SK-N-SH (cell line): Measurements from ENCODE around the gene ST7. TPM values are rescaled to one million over a fixed set of nuclear protein-coding genes. Genes with fewer than 3 reads are reported as not detected.

Experiments
- CTCF ChIA-PET: fragments of 300-600, 350-600 bp; formaldehyde crosslinking; extraction: SDS; loops from one replicate; lab custom pipeline; 2021; lab: Yijun Ruan, JAX
- POLR2A ChIA-PET: fragments of 350-600 bp; sonication (Branson Sonifier 250); formaldehyde crosslinking; extraction: SDS; loops from one replicate; lab custom pipeline; 2020; ENCODE audit warnings: antibody characterized with exemption, inconsistent platforms; lab: Yijun Ruan, JAX
- DNase-seq: peaks from one replicate; pipeline ENCODE4 v3.0.0; 2012
- H2AFZ ChIP-seq: fragments of 200-600 bp; sonication (generic); 2 replicates; pipeline ENCODE4 v1.8.1; 2016; ENCODE audit warnings: antibody characterized with exemption, mild to moderate bottlenecking, low read depth
- H3F3A ChIP-seq: fragments of 200-600 bp; sonication (generic); replicated peaks from 2 replicates; pipeline ENCODE3; 2016; ENCODE audit warnings: antibody characterized with exemption, mild to moderate bottlenecking; ENCODE audit not compliant: insufficient read depth
- H3K27ac ChIP-seq, 2 experiments: fragments of 200-500 bp in 1 of 2; fragments of 200-600 bp in 1 of 2; sonication (Bioruptor generic) in 1 of 2; sonication (generic), shearing (Covaris generic) in 1 of 2; 2 replicates each; pipeline versions ENCODE4 v1.5.1 to v1.6.1; 2014 to 2016; ENCODE audit warnings: low read depth in 2 of 2, inconsistent platforms in 1 of 2, low read length in 1 of 2, mild to moderate bottlenecking in 1 of 2, mixed read lengths in 1 of 2
- H3K27me3 ChIP-seq: fragments of 200-600 bp; sonication (generic), shearing (Covaris generic); 2 replicates; pipeline ENCODE4 v1.6.1; 2016; ENCODE audit warnings: mixed run types; ENCODE audit not compliant: insufficient read depth
- H3K36me3 ChIP-seq, 2 experiments: fragments of 200-500 bp in 1 of 2; fragments of 200-600 bp in 1 of 2; sonication (Bioruptor generic) in 1 of 2; sonication (generic) in 1 of 2; replicated peaks in 1 of 2; 2 replicates each; pipeline versions ENCODE3 to v1.5.1; 2014 to 2016; ENCODE audit warnings: low read length in 1 of 2, mild to moderate bottlenecking in 1 of 2; ENCODE audit not compliant: insufficient read depth in 2 of 2, control insufficient read depth in 1 of 2
- H3K4me1 ChIP-seq, 2 experiments: fragments of 200-500 bp in 1 of 2; fragments of 200-600 bp in 1 of 2; sonication (Bioruptor generic) in 1 of 2; sonication (generic), shearing (Covaris generic) in 1 of 2; 2 replicates each; pipeline versions ENCODE4 v1.5.1 to v1.6.1; 2014 to 2016; ENCODE audit warnings: low read depth in 1 of 2, low read length in 1 of 2, mixed run types in 1 of 2; ENCODE audit not compliant: insufficient read depth in 2 of 2, control insufficient read depth in 1 of 2
- H3K4me2 ChIP-seq: fragments of 200-600 bp; sonication (generic), shearing (Covaris generic); 2 replicates; pipeline ENCODE4 v1.6.1; 2017; ENCODE audit warnings: mixed run types
- H3K4me3 ChIP-seq, 2 experiments: fragments of 200-500 bp in 1 of 2; fragments of 200-600 bp in 1 of 2; sonication (Bioruptor generic) in 1 of 2; sonication (generic), shearing (Covaris generic) in 1 of 2; 2 replicates each; pipeline versions ENCODE4 v1.5.1 to v1.8.1; 2014 to 2016; ENCODE audit warnings: low read depth in 2 of 2, inconsistent platforms in 1 of 2, low read length in 1 of 2, mild to moderate bottlenecking in 1 of 2, mixed read lengths in 1 of 2, moderate library complexity in 1 of 2
- H3K79me2 ChIP-seq: fragments of 200-600 bp; sonication (generic); 2 replicates; pipeline ENCODE4 v1.8.1; 2017; ENCODE audit warnings: mild to moderate bottlenecking; ENCODE audit not compliant: insufficient read depth
- H3K9ac ChIP-seq: fragments of 200-600 bp; sonication (generic); 2 replicates; pipeline ENCODE4 v1.6.1; 2017; ENCODE audit warnings: mixed run types
- H3K9me2 ChIP-seq: fragments of 200-600 bp; sonication (generic); 2 replicates; pipeline ENCODE4 v1.6.1; 2017; ENCODE audit warnings: mixed run types
- H3K9me3 ChIP-seq: fragments of 200-600 bp; sonication (generic); 2 replicates; pipeline ENCODE4 v1.6.1; 2017; ENCODE audit warnings: mixed run types, mild to moderate bottlenecking, moderate library complexity
- H4K20me1 ChIP-seq: fragments of 200-600 bp; sonication (generic); 2 replicates; pipeline ENCODE4 v1.6.1; 2017; ENCODE audit warnings: mild to moderate bottlenecking, mixed run types; ENCODE audit not compliant: insufficient read depth
- ELF1 ChIP-seq: IDR thresholded peaks from 2 replicates; pipeline ENCODE4 v1.4.0; 2012
- EZH2phosphoT487 ChIP-seq: fragments of 200-600 bp; sonication (generic); IDR thresholded peaks from 2 replicates; pipeline ENCODE4 v1.6.1; 2017; ENCODE audit warnings: low read depth, mixed run types, mild to moderate bottlenecking, antibody characterized with exemption, moderate library complexity, borderline replicate concordance
- FOSL2 ChIP-seq: IDR thresholded peaks from 2 replicates; pipeline ENCODE4 v1.4.0; 2012; ENCODE audit warnings: low read depth, mild to moderate bottlenecking, moderate library complexity, borderline replicate concordance
- FOXJ3 ChIP-seq: sonication (generic); formaldehyde crosslinking; IDR thresholded peaks from 2 replicates; pipeline ENCODE4 v1.5.1; 2020; ENCODE audit warnings: mild to moderate bottlenecking, missing genetic modification reagents
- GABPA ChIP-seq: IDR thresholded peaks from 2 replicates; pipeline ENCODE4 v1.4.0; 2012; ENCODE audit warnings: low read depth, mild to moderate bottlenecking
- GATA2 ChIP-seq: sonication (generic); formaldehyde crosslinking; IDR thresholded peaks from 2 replicates; pipeline ENCODE4 v1.5.0; 2020; ENCODE audit warnings: mild to moderate bottlenecking, missing genetic modification reagents
- MEF2A ChIP-seq: IDR thresholded peaks from 2 replicates; pipeline ENCODE4 v1.4.0; 2012; ENCODE audit warnings: low read depth, borderline replicate concordance
- MXI1 ChIP-seq: IDR thresholded peaks from 2 replicates; pipeline ENCODE4 v1.6.1; 2012; ENCODE audit warnings: mild to moderate bottlenecking, low read depth, low read length, improper control_type of control experiment
- NFIC ChIP-seq: IDR thresholded peaks from 2 replicates; pipeline ENCODE4 v1.4.0; 2012; ENCODE audit warnings: borderline replicate concordance
- PBX3 ChIP-seq: IDR thresholded peaks from 2 replicates; pipeline ENCODE4; 2012
- POLR2AphosphoS5 ChIP-seq: IDR thresholded peaks from 2 replicates; pipeline ENCODE4 v1.6.1; 2012; ENCODE audit warnings: low read depth, low read length
- RAD21 ChIP-seq: IDR thresholded peaks from 2 replicates; pipeline ENCODE4 v1.6.1; 2012; ENCODE audit warnings: mild to moderate bottlenecking, low read length
- RXRA ChIP-seq: IDR thresholded peaks from 2 replicates; pipeline ENCODE4 v1.4.0; 2012; ENCODE audit warnings: low read depth, mild to moderate bottlenecking, borderline replicate concordance
- SIN3A ChIP-seq: IDR thresholded peaks from 2 replicates; pipeline ENCODE4 v1.6.1; 2012; ENCODE audit warnings: low read depth, mild to moderate bottlenecking, low read length, moderate library complexity, borderline replicate concordance
- TCF12 ChIP-seq: IDR thresholded peaks from 2 replicates; pipeline ENCODE4 v1.4.0; 2012
- USF1 ChIP-seq: IDR thresholded peaks from 2 replicates; pipeline ENCODE4 v1.4.0; 2012; ENCODE audit warnings: low read depth, borderline replicate concordance
- USF2 ChIP-seq: fragments of 150-350 bp; IDR thresholded peaks from 2 replicates; pipeline ENCODE4 v1.6.1; 2017; ENCODE audit warnings: antibody characterized with exemption, low read length, low read depth, borderline replicate concordance
- YY1 ChIP-seq: IDR thresholded peaks from 2 replicates; pipeline ENCODE4 v1.4.0; 2012; ENCODE audit warnings: low read depth, mild to moderate bottlenecking
- ZBTB33 ChIP-seq: IDR thresholded peaks from 2 replicates; pipeline ENCODE4 v1.4.0; 2012; ENCODE audit warnings: low read depth, borderline replicate concordance
- WGBS: methylation state at CpG from one replicate; pipeline ENCODE4 v1.1.6; 2017; ENCODE audit warnings: low lambda C conversion rate; 5-methylcytosine and 5-hydroxymethylcytosine counted together
- polyA plus RNA-seq, 3 experiments: library from polyadenylated mRNA; depleted of rRNA; stranded (reverse); fragments of >200 nt; gene quantifications; 2 replicates each; pipeline ENCODE4 v1.2.3, GENCODE V29; 2012

ST7 gene
- polyA plus RNA-seq, 1 of the 3 experiments (the other 2 are of a cell fraction) = 23.5 TPM

GRCh38 chr7:116918704-116919103 lies 34.6 kb upstream of the ST7 start:
- Histone ChIP-seq H3K27me3 (no peaks in the 10 kb centered on the region), H2AFZ (no peak overlapping the region), H3K27ac (no peak overlapping the region), H4K20me1 (no peaks in the 10 kb centered on the region), H3F3A (no peaks in the 10 kb centered on the region), H3K4me3 (no peak overlapping the region), H3K4me1 (no peaks in the 10 kb centered on the region), H3K4me2 (no peak overlapping the region), H3K9ac (no peak overlapping the region), H3K36me3 (peaks cover 32 to 51% of the 10 kb centered on the region in 2 experiments), H3K9me3 (no peaks in the 10 kb centered on the region), H3K79me2 (no peaks in the 10 kb centered on the region; the same call in 1 of the 2 replicates), H3K9me2 (no peaks in the 10 kb centered on the region)
- TF ChIP-seq SIN3A (no peak), RAD21 (no peak), USF1 (no peak)
- ChIA-PET CTCF (interaction anchor here (0.6 to 3.3 kb wide), 5 partner anchors 9 to 209 kb away, joined by 3 to 14 read pairs (median 4); no protein-coding TSS in a partner anchor), POLR2A (no interaction called here)
- DNase-seq = no peak
- 88% methylated on average over 3 of the region's 3 CpGs for whole genome bisulfite sequencing

GRCh38 chr7:116920359-116920758 lies 32.9 kb upstream of the ST7 start:
- ChIA-PET POLR2A (no interaction called here), CTCF (interaction anchor here (0.7 to 3.3 kb wide), 7 partner anchors 10 to 208 kb away, joined by 3 to 14 read pairs (median 3); no protein-coding TSS in a partner anchor)
- Histone ChIP-seq H3K27me3 (no peaks in the 10 kb centered on the region), H3K27ac (no peak overlapping the region), H3K4me1 (no peaks in the 10 kb centered on the region), H3K9ac (no peak overlapping the region), H3K9me3 (no peaks in the 10 kb centered on the region), H3K36me3 (peaks cover 30 to 40% of the 10 kb centered on the region in 2 experiments), H3K79me2 (no peaks in the 10 kb centered on the region), H3K4me3 (no peak overlapping the region), H3K9me2 (no peaks in the 10 kb centered on the region), H2AFZ (no peak overlapping the region), H3F3A (peaks cover 13% of the 10 kb centered on the region), H4K20me1 (no peaks in the 10 kb centered on the region), H3K4me2 (no peak overlapping the region)
- TF ChIP-seq EZH2phosphoT487 (no peak), RXRA (no peak), ELF1 (no peak), GATA2 (CRISPR knock-in tag) (no peak), FOSL2 (no peak)
- no peak for DNase-seq

GRCh38 chr7:116922545-116922944 lies 30.8 kb upstream of the ST7 start:
- H3K4me3 ChIP-seq = no peak overlapping the region
- peaks cover 13 to 18% of the 10 kb centered on the region in 2 experiments for H3K36me3 ChIP-seq
- no peaks in the 10 kb centered on the region for H4K20me1 ChIP-seq
- H3K9me3 ChIP-seq = no peaks in the 10 kb centered on the region
- no peak overlapping the region for H2AFZ ChIP-seq
- no peaks in the 10 kb centered on the region for H3K4me1 ChIP-seq
- no peaks in the 10 kb centered on the region for H3K27me3 ChIP-seq
- WGBS = 61% methylated on average over 5 of the region's 5 CpGs
- H3K4me2 ChIP-seq = no peak overlapping the region
- DNase-seq = no peak
- ChIA-PET POLR2A (no interaction called here), CTCF (interaction anchor here (0.7 to 0.9 kb wide), 2 partner anchors 11 to 463 kb away, joined by 3 read pairs; no protein-coding TSS in a partner anchor)
- H3K9me2 ChIP-seq = no peaks in the 10 kb centered on the region
- no peaks in the 10 kb centered on the region for H3K79me2 ChIP-seq
- peaks cover 17% of the 10 kb centered on the region for H3F3A ChIP-seq
- H3K27ac ChIP-seq = no peak overlapping the region
- H3K9ac ChIP-seq = no peak overlapping the region
- no peak for TF ChIP-seq RAD21
- TF ChIP-seq MXI1 = no peak
- TF ChIP-seq NFIC = no peak
- TF ChIP-seq PBX3 = no peak
- no peak for TF ChIP-seq ZBTB33
- TF ChIP-seq GABPA = no peak
- no peak for TF ChIP-seq POLR2AphosphoS5
- no peak for TF ChIP-seq USF2
- TF ChIP-seq TCF12 = no peak
- no peak for TF ChIP-seq SIN3A
- no peak for TF ChIP-seq YY1
- no peak for TF ChIP-seq MEF2A
- TF ChIP-seq FOXJ3 (CRISPR knock-in tag) = no peak
